ENCODE results near the gene RAB6D.

DNA sequence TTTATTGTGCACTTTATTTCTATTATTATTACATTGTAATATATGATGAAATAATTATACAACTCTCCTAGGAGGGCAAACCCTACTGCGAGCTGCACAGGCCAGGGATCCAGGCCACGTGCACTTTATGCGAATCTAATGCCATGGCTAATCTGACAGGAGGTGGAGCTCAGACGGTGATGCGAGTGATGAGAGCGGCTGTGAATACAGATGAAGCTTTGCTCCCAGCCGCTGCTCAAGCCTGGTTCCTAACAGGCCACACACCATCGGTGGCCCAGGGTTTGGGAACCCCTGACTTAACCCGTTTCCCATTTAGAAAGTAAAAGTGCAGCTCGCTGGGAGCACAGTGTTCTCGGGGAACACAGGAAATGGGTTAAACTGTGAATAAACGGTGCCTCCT lies 40.8 kb upstream of the RAB6D start:
- TF ChIP-seq, protein P1, sequence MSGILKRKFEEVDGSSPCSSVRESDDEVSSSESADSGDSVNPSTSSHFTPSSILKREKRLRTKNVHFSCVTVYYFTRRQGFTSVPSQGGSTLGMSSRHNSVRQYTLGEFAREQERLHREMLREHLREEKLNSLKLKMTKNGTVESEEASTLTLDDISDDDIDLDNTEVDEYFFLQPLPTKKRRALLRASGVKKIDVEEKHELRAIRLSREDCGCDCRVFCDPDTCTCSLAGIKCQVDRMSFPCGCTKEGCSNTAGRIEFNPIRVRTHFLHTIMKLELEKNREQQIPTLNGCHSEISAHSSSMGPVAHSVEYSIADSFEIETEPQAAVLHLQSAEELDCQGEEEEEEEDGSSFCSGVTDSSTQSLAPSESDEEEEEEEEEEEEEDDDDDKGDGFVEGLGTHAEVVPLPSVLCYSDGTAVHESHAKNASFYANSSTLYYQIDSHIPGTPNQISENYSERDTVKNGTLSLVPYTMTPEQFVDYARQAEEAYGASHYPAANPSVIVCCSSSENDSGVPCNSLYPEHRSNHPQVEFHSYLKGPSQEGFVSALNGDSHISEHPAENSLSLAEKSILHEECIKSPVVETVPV (CRISPR knock-in tag; IDR thresholded peaks at IDR 0.05): no peak
- TF ChIP-seq OSR1 (CRISPR knock-in tag; IDR thresholded peaks at IDR 0.05) (no peak), SNAI2 (CRISPR knock-in tag; IDR thresholded peaks at IDR 0.05) (no peak), ZNF70 (CRISPR knock-in tag; IDR thresholded peaks at IDR 0.05) (no peak), ESRRG (CRISPR knock-in tag; IDR thresholded peaks at IDR 0.05) (no peak), ZNF565 (CRISPR knock-in tag; conservative IDR thresholded peaks at IDR 0.05; ENCODE audit: low read depth) (no peak), CSDC2 (CRISPR knock-in tag; IDR thresholded peaks at IDR 0.05) (no peak), ZFP3 (CRISPR knock-in tag; IDR thresholded peaks at IDR 0.05) (no peak), ISL1 (CRISPR knock-in tag; IDR thresholded peaks at IDR 0.05) (no peak), ZFP30 (CRISPR knock-in tag; IDR thresholded peaks at IDR 0.05) (no peak), TOX (CRISPR knock-in tag; IDR thresholded peaks at IDR 0.05; ENCODE audit: borderline replicate concordance) (no peak), ZNF8 (CRISPR knock-in tag; IDR thresholded peaks at IDR 0.05) (no peak)
- TF ChIP-seq, protein P2, sequence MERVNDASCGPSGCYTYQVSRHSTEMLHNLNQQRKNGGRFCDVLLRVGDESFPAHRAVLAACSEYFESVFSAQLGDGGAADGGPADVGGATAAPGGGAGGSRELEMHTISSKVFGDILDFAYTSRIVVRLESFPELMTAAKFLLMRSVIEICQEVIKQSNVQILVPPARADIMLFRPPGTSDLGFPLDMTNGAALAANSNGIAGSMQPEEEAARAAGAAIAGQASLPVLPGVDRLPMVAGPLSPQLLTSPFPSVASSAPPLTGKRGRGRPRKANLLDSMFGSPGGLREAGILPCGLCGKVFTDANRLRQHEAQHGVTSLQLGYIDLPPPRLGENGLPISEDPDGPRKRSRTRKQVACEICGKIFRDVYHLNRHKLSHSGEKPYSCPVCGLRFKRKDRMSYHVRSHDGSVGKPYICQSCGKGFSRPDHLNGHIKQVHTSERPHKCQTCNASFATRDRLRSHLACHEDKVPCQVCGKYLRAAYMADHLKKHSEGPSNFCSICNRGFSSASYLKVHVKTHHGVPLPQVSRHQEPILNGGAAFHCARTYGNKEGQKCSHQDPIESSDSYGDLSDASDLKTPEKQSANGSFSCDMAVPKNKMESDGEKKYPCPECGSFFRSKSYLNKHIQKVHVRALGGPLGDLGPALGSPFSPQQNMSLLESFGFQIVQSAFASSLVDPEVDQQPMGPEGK (CRISPR knock-in tag; IDR thresholded peaks at IDR 0.05; ENCODE audit: borderline replicate concordance): no peak
- TF ChIP-seq, protein P3, sequence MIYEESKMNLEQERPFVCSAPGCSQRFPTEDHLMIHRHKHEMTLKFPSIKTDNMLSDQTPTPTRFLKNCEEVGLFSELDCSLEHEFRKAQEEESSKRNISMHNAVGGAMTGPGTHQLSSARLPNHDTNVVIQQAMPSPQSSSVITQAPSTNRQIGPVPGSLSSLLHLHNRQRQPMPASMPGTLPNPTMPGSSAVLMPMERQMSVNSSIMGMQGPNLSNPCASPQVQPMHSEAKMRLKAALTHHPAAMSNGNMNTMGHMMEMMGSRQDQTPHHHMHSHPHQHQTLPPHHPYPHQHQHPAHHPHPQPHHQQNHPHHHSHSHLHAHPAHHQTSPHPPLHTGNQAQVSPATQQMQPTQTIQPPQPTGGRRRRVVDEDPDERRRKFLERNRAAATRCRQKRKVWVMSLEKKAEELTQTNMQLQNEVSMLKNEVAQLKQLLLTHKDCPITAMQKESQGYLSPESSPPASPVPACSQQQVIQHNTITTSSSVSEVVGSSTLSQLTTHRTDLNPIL (CRISPR knock-in tag; IDR thresholded peaks at IDR 0.05; ENCODE audit: low read depth): no peak

All from SK-N-SH treated with all-trans-retinoic acid at 6 μM for 48 hours (cell line).